GM12878 (cell line): ENCODE data around the gene COL11A1. TPM values are rescaled to one million over a fixed set of nuclear protein-coding genes. Genes with fewer than 3 reads are reported as not detected.
"Not testable (repeated sequence)": the region's sequence is repeated elsewhere in the genome, so short reads cannot be mapped to it uniquely, and the experiment has no call there.

Experiments used
- ATAC-seq: fragments of 200-7000 bp; cut with Tn5 transposase; 3 replicates; pipeline ENCODE4 v1.9.1; 2020; ENCODE audit warnings: mild to moderate bottlenecking, moderate library complexity
- BruUV-seq: library from RNA; stranded (reverse); fragments of 400-500 nt; replicated peaks from 2 replicates; lab custom pipeline; 2021; lab: Mats Ljungman, UMichigan
- CTCF ChIA-PET: fragments of 300-600 bp; sonication (Branson Sonifier 250); formaldehyde crosslinking; extraction: SDS; loops from one replicate; lab custom pipeline; 2021; ENCODE audit warnings: inconsistent platforms; lab: Yijun Ruan, JAX
- POLR2A ChIA-PET: fragments of 350-600 bp; formaldehyde crosslinking; extraction: SDS; loops from one replicate; lab custom pipeline; 2021; ENCODE audit warnings: inconsistent platforms; lab: Charles Lee
- RAD21 ChIA-PET: fragments of 300-600 bp; sonication (Branson Sonifier 250); formaldehyde crosslinking; loops from one replicate; lab custom pipeline; 2023; ENCODE audit warnings: antibody characterized with exemption; ENCODE audit not compliant: unreplicated experiment; lab: Charles Lee
- SMC1A ChIA-PET: fragments of 300-600 bp; sonication (Branson Sonifier 250); formaldehyde crosslinking; loops from one replicate; lab custom pipeline; 2023; ENCODE audit not compliant: unreplicated experiment, uncharacterized antibody; lab: Charles Lee
- DNase-seq: peaks from one replicate; pipeline ENCODE4 v3.0.0-alpha.2; 2011; ENCODE audit warnings: low read depth, low spot score
- FAIRE-seq: peaks from 3 replicates; lab custom pipeline; 2011; peaks lifted over from hg19 to GRCh38; lab: Jason Lieb, UNC
- H2AFZ ChIP-seq: 2 replicates; pipeline ENCODE4 v1.6.0; 2011; ENCODE audit warnings: low read depth, low read length, control low read depth; ENCODE audit not compliant: control insufficient read depth
- H3K27ac ChIP-seq: 2 replicates; pipeline ENCODE4 v1.5.1; 2011; ENCODE audit warnings: control low read depth; ENCODE audit not compliant: control insufficient read depth, insufficient read depth
- H3K27me3 ChIP-seq, 2 experiments: replicated peaks in 1 of 2; 2 replicates each; pipeline versions ENCODE4 v1.6.0 to v1.6.1; 2011; ENCODE audit warnings: low read length in 1 of 2; ENCODE audit not compliant: control insufficient read depth in 2 of 2, insufficient read depth in 2 of 2
- H3K36me3 ChIP-seq, 2 experiments: 2 replicates each; pipeline ENCODE4 v1.5.1; 2011; ENCODE audit warnings: low read length in 1 of 2; ENCODE audit not compliant: control insufficient read depth in 2 of 2, insufficient read depth in 2 of 2
- H3K4me1 ChIP-seq: 2 replicates; pipeline ENCODE4 v1.6.1; 2011; ENCODE audit warnings: mild to moderate bottlenecking, low read length, moderate library complexity, mixed read lengths; ENCODE audit not compliant: control insufficient read depth, insufficient read depth
- H3K4me2 ChIP-seq: 2 replicates; pipeline ENCODE4 v1.6.0; 2011; ENCODE audit warnings: control low read depth; ENCODE audit not compliant: control insufficient read depth, insufficient read depth
- H3K4me3 ChIP-seq: fragments of 200-600 bp; sonication (generic); 2 replicates; pipeline ENCODE4 v1.5.1; 2016
- H3K79me2 ChIP-seq: 2 replicates; pipeline ENCODE4 v1.6.0; 2011; ENCODE audit warnings: low read length; ENCODE audit not compliant: control insufficient read depth, insufficient read depth
- H3K9ac ChIP-seq: 2 replicates; pipeline ENCODE4 v1.8.0; 2011; ENCODE audit warnings: low read length, control low read depth, mixed read lengths; ENCODE audit not compliant: control insufficient read depth, insufficient read depth
- H3K9me3 ChIP-seq: replicated peaks from 3 replicates; pipeline ENCODE4 v1.5.1; 2011; ENCODE audit warnings: mild to moderate bottlenecking, low read length; ENCODE audit not compliant: control insufficient read depth, insufficient read depth
- H4K20me1 ChIP-seq: 2 replicates; pipeline ENCODE4 v1.6.0; 2011; ENCODE audit not compliant: control insufficient read depth, insufficient read depth
- ELK1 ChIP-seq: IDR thresholded peaks from 2 replicates; pipeline ENCODE4 v1.6.1; 2012; ENCODE audit warnings: low read depth, low read length, improper control_type of control experiment
- EZH2 ChIP-seq: IDR thresholded peaks from 2 replicates; pipeline ENCODE4 v1.6.1; 2012; ENCODE audit warnings: low read depth, mild to moderate bottlenecking, control low read depth, inconsistent platforms, low read length, borderline replicate concordance; ENCODE audit not compliant: control insufficient read depth
- MTA2 ChIP-seq: fragments of 450-650 bp; IDR thresholded peaks from 2 replicates; pipeline ENCODE4 v1.6.1; 2016; ENCODE audit warnings: low read depth, mild to moderate bottlenecking, moderate library complexity
- RB1 ChIP-seq: fragments of 450-650 bp; formaldehyde crosslinking; IDR thresholded peaks from 2 replicates; pipeline ENCODE4 v1.6.1; 2017; ENCODE audit warnings: mild to moderate bottlenecking, borderline replicate concordance
- TBL1XR1 ChIP-seq: IDR thresholded peaks from 2 replicates; pipeline ENCODE4 v1.6.1; 2012; ENCODE audit warnings: low read depth, low read length, improper control_type of control experiment
- WGBS: methylation state at CpG from one replicate; pipeline ENCODE4 v1.1.6; 2016; ENCODE audit warnings: low lambda C conversion rate; ENCODE audit not compliant: insufficient replicate concordance, insufficient coverage; ENCODE audit errors: missing lambda C conversion rate; 5-methylcytosine and 5-hydroxymethylcytosine counted together
- in situ Hi-C: fragments of 300-500 bp; cut with MboI; formaldehyde crosslinking; loops from 9 replicates; pipeline ENCODE4 v1.14.3; 2018; ENCODE audit warnings: mixed read lengths
- intact Hi-C: fragments of 100-400 bp; cut with micrococcal nuclease; formaldehyde crosslinking; loops from one replicate; pipeline ENCODE4 v1.14.2; 2022; ENCODE audit not compliant: unreplicated experiment
- polyA plus RNA-seq, 11 experiments: library from polyadenylated mRNA; depleted of rRNA in 4 of 11; unstranded in 6 of 11; stranded (reverse) in 5 of 11; fragments of >200 nt; fragmentation: Nextera tagmentation in 4 of 11; fragmentation: Illumina TruSeq in 1 of 11; extraction: Ambion mirVana in 4 of 11; extraction: Trizol in 1 of 11; gene quantifications; 1 replicate in 1 of 11; 2 replicates in 10 of 11; pipeline versions ENCODE4 v1.2.1 to v1.2.3, GENCODE V29; 2011 to 2016; ENCODE audit warnings: inconsistent platforms in 2 of 11, missing spikeins in 2 of 11, low read depth in 1 of 11
- total RNA-seq, 4 experiments: library from RNA; depleted of rRNA in 3 of 4; stranded (reverse); fragments of >200 nt in 3 of 4; fragmentation: Illumina TruSeq in 1 of 4; extraction: Trizol in 1 of 4; gene quantifications; 2 replicates each; pipeline versions ENCODE4 v1.2.1 to v1.2.3, GENCODE V29; 2013 to 2021
- TF ChIP-seq, protein P1 (sequence below): fragments of 450-650 bp; IDR thresholded peaks from 2 replicates; pipeline ENCODE4 v1.6.1; 2018; ENCODE audit warnings: mild to moderate bottlenecking, low read depth, moderate library complexity; ENCODE audit not compliant: partially characterized antibody

Gene COL11A1
- total and polyA plus RNA-seq, 10 of the 15 experiments (the other 5 are each of a cell fraction or from before 2014, with no cell fraction given): 0.11 TPM; not detected in 9

GRCh38 chr1:102937401-102937800 lies 170.9 kb downstream of the COL11A1 start (continued):
- TF ChIP-seq, protein P1, sequence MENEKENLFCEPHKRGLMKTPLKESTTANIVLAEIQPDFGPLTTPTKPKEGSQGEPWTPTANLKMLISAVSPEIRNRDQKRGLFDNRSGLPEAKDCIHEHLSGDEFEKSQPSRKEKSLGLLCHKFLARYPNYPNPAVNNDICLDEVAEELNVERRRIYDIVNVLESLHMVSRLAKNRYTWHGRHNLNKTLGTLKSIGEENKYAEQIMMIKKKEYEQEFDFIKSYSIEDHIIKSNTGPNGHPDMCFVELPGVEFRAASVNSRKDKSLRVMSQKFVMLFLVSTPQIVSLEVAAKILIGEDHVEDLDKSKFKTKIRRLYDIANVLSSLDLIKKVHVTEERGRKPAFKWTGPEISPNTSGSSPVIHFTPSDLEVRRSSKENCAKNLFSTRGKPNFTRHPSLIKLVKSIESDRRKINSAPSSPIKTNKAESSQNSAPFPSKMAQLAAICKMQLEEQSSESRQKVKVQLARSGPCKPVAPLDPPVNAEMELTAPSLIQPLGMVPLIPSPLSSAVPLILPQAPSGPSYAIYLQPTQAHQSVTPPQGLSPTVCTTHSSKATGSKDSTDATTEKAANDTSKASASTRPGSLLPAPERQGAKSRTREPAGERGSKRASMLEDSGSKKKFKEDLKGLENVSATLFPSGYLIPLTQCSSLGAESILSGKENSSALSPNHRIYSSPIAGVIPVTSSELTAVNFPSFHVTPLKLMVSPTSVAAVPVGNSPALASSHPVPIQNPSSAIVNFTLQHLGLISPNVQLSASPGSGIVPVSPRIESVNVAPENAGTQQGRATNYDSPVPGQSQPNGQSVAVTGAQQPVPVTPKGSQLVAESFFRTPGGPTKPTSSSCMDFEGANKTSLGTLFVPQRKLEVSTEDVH: no peak
- TF ChIP-seq TBL1XR1 (no peak), MTA2 (no peak), ELK1 (no peak), EZH2 (no peak), RB1 (no peak)

DNA sequence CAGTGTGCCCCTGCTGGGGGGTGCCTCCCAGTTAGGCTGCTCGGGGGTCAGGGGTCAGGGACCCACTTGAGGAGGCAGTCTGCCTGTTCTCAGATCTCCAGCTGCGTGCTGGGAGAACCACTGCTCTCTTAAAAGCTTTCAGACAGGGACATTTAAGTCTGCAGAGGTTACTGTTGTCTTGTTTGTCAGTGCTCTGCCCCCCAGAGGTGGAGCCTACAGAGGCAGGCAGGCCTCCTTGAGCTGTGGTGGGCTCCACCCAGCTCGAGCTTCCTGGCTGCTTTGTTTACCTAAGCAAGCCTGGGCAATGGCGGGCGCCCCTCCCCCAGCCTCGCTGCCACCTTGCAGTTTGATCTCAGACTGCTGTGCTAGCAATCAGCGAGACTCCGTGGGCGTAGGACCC lies 175.0 kb downstream of the COL11A1 start:
- ATAC-seq, H3K79me2 ChIP-seq, RAD21 ChIA-PET, intact Hi-C loops, POLR2A ChIA-PET, H3K4me2 ChIP-seq, FAIRE-seq, H3K9me3 ChIP-seq, H3K36me3 ChIP-seq, H3K27ac ChIP-seq, H3K9ac ChIP-seq, DNase-seq, H4K20me1 ChIP-seq, H3K4me3 ChIP-seq, H3K27me3 ChIP-seq, CTCF ChIA-PET, BruUV-seq, H3K4me1 ChIP-seq, in situ Hi-C loops, H2AFZ ChIP-seq, SMC1A ChIA-PET: not testable (repeated sequence)
- WGBS: 32% methylated on average over 4 of the region's 9 CpGs
